Mesothelial cell of epicardium (in vitro differentiated cells): ENCODE results near the gene EMC8. TPM values are rescaled to one million over a fixed set of nuclear protein-coding genes. Genes with fewer than 3 reads are reported as not detected.

Experiments used
- DNase-seq, 2 experiments: peaks; one replicate each; pipeline ENCODE4 v3.0.0; 2021; ENCODE audit warnings: low spot score in 2 of 2; ENCODE audit not compliant: unreplicated experiment in 2 of 2
- H3K27ac Mint-ChIP-seq: 2 replicates; pipeline ENCODE4 v1.8.0; 2021; ENCODE audit warnings: mixed read lengths
- H3K27me3 Mint-ChIP-seq: 2 replicates; pipeline ENCODE4 v1.8.0; 2021; ENCODE audit warnings: low read depth, mixed read lengths
- H3K36me3 Mint-ChIP-seq: 2 replicates; pipeline ENCODE4 v1.8.0; 2021; ENCODE audit warnings: mixed read lengths
- H3K4me1 Mint-ChIP-seq: 2 replicates; pipeline ENCODE4 v1.8.0; 2021; ENCODE audit warnings: mixed read lengths
- H3K4me3 Mint-ChIP-seq: 2 replicates; pipeline ENCODE4 v1.8.0; 2021; ENCODE audit warnings: mild to moderate bottlenecking, moderate library complexity, mixed read lengths
- H3K9me3 Mint-ChIP-seq: 2 replicates; pipeline ENCODE4 v1.8.0; 2021; ENCODE audit warnings: mixed read lengths
- total RNA-seq: library from RNA; stranded (reverse); gene quantifications from 3 replicates; pipeline ENCODE4 v1.2.1, GENCODE V29; 2021
- TF ChIP-seq, protein P1 (sequence below): fragments of 200-600 bp; sonication (generic); IDR thresholded peaks from one replicate; pipeline ENCODE4 v1.5.0; 2021; ENCODE audit warnings: antibody characterized with exemption; ENCODE audit not compliant: unreplicated experiment

The EMC8 gene
- total RNA-seq, 1 donor from 2014 or later = 28.7 TPM

GRCh38 chr16:85761861-85762260 lies 37.5 kb downstream of the EMC8 start:
- H3K27ac Mint-ChIP-seq = no peak overlapping the region
- no peaks in the 10 kb centered on the region for H3K36me3 Mint-ChIP-seq
- no peaks in the 10 kb centered on the region for H3K9me3 Mint-ChIP-seq
- DNase-seq = no peak
- H3K4me3 Mint-ChIP-seq = no peak overlapping the region
- TF ChIP-seq, protein P1, sequence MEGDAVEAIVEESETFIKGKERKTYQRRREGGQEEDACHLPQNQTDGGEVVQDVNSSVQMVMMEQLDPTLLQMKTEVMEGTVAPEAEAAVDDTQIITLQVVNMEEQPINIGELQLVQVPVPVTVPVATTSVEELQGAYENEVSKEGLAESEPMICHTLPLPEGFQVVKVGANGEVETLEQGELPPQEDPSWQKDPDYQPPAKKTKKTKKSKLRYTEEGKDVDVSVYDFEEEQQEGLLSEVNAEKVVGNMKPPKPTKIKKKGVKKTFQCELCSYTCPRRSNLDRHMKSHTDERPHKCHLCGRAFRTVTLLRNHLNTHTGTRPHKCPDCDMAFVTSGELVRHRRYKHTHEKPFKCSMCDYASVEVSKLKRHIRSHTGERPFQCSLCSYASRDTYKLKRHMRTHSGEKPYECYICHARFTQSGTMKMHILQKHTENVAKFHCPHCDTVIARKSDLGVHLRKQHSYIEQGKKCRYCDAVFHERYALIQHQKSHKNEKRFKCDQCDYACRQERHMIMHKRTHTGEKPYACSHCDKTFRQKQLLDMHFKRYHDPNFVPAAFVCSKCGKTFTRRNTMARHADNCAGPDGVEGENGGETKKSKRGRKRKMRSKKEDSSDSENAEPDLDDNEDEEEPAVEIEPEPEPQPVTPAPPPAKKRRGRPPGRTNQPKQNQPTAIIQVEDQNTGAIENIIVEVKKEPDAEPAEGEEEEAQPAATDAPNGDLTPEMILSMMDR = no peak
- H3K4me1 Mint-ChIP-seq = no peaks in the 10 kb centered on the region
- H3K27me3 Mint-ChIP-seq = peaks cover 34% of the 10 kb centered on the region

DNA sequence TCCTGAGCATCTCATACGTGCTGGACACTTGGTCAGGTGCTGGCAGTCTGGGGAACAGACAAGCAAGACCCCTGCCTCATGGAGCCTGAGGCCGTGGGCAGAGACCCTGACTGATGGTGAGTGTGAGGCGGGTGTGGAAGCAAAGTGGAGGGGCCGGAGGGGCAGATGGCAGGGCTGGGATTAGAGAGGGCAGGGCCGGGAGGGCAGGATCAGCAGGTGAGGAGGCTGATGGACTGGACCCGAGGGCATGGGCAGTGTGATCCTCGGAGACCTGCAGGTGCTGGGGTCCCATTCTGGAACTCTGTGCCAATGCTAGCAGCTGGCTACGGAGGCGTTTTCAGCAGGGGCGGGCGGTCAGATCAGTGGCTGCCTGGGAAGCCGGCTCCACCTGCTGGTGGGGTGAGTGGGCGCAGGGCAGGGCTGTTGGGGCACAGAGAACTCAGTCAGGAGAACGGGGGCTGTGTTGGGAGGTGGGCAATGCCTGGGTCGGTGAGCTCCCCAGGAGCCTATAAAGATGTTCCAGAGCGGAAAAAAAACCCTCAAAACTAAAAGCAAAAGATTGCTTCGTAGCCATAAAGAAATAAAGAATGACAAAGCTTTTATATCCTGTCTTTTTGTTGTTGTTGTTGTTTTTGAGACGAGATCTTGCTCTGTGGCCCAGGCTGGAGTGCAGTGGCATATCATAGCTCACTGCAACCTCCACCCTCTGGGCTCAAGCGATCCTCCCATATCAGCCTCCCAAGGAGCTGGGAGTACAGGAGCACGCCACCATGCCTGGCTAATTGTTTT lies 39.5 kb downstream of the EMC8 start:
- Mint-ChIP-seq H3K4me1 (no peaks in the 10 kb centered on the region), H3K9me3 (no peaks in the 10 kb centered on the region), H3K27ac (no peak overlapping the region), H3K27me3 (peaks cover 25% of the 10 kb centered on the region), H3K4me3 (no peak overlapping the region), H3K36me3 (no peaks in the 10 kb centered on the region)
- TF ChIP-seq, protein P1 = peak; percentile 26
- no peak for DNase-seq

- TF ChIP-seq, protein P1 = no peak
- Mint-ChIP-seq H3K4me3 (no peak overlapping the region), H3K27me3 (peaks cover 25% of the 10 kb centered on the region), H3K27ac (no peak overlapping the region), H3K4me1 (peaks cover 5% of the 10 kb centered on the region), H3K9me3 (no peaks in the 10 kb centered on the region), H3K36me3 (no peaks in the 10 kb centered on the region)
- no peak for DNase-seq
These were observed 40.2 kb downstream of the EMC8 start for GRCh38 chr16:85759136-85759535.

DNA sequence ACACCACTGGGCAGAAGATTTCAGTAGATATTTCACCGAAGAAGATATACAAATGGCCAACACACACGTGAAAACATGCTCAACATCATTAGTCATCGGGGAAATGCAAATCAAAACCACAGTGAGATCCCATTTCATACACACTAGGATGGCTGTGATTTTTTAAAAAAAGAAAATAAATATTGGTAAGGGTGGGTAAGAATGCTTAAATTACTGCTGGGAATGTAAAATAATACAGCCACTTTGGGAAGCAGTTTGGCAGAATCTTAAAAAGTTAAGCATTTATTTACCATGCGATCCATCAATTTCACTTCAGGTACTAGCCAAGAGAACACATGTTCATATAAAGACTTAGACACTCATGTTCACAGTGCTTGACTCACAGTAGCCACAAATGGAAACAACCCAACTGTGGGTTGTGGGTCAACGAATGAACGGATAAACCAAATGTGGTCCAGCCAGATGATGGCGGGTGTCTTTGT lies 42.0 kb downstream of the EMC8 start:
- Mint-ChIP-seq H3K36me3 (no peaks in the 10 kb centered on the region), H3K27me3 (peaks cover 21% of the 10 kb centered on the region), H3K4me3 (no peak overlapping the region), H3K4me1 (peaks cover 17% of the 10 kb centered on the region), H3K27ac (no peak overlapping the region), H3K9me3 (no peaks in the 10 kb centered on the region)
- TF ChIP-seq, protein P1 = no peak
- DNase-seq = no peak

GRCh38 chr16:85755929-85756768 lies 43.2 kb downstream of the EMC8 start:
- Mint-ChIP-seq H3K36me3 (no peaks in the 10 kb centered on the region), H3K27me3 (peaks cover 18% of the 10 kb centered on the region), H3K9me3 (no peaks in the 10 kb centered on the region), H3K27ac (no peak overlapping the region), H3K4me1 (peaks cover 27% of the 10 kb centered on the region), H3K4me3 (no peak overlapping the region)
- DNase-seq = no peak
- TF ChIP-seq, protein P1 = no peak
